Measurements from ENCODE around the gene PTER.

The PTER gene

GRCh38 chr10:16547973-16548372 is 111.2 kb downstream of the PTER start:
- no peak overlapping the region for H3K4me3 Mint-ChIP-seq
- H3K9me3 Mint-ChIP-seq: peaks cover 3% of the 10 kb centered on the region
- no peak for TF ChIP-seq CTCF (IDR thresholded peaks at IDR 0.05; ENCODE audit: unreplicated experiment in 3 of 3)
- no peak overlapping the region for H3K27ac Mint-ChIP-seq
- H3K36me3 Mint-ChIP-seq (ENCODE audit: low read depth): no peaks in the 10 kb centered on the region
- H3K27me3 Mint-ChIP-seq (ENCODE audit: low read depth): peaks cover 7% of the 10 kb centered on the region
- H3K4me1 Mint-ChIP-seq: no peaks in the 10 kb centered on the region

GRCh38 chr10:16559236-16559773 is 122.5 kb downstream of the PTER start:
- no peak overlapping the region for H3K27ac Mint-ChIP-seq
- no peaks in the 10 kb centered on the region for H3K36me3 Mint-ChIP-seq (ENCODE audit: low read depth)
- H3K27me3 Mint-ChIP-seq (ENCODE audit: low read depth): peaks cover 3% of the 10 kb centered on the region
- H3K4me3 Mint-ChIP-seq: no peak overlapping the region
- no peaks in the 10 kb centered on the region for H3K9me3 Mint-ChIP-seq
- no peak for TF ChIP-seq CTCF (IDR thresholded peaks at IDR 0.05; ENCODE audit: unreplicated experiment in 3 of 3)
- no peaks in the 10 kb centered on the region for H3K4me1 Mint-ChIP-seq

GRCh38 chr10:16562891-16563290 is 126.1 kb downstream of the PTER start:
- H3K4me3 Mint-ChIP-seq: no peak overlapping the region
- no peak overlapping the region for H3K27ac Mint-ChIP-seq
- H3K4me1 Mint-ChIP-seq: no peaks in the 10 kb centered on the region
- no peaks in the 10 kb centered on the region for H3K36me3 Mint-ChIP-seq (ENCODE audit: low read depth)
- H3K27me3 Mint-ChIP-seq (ENCODE audit: low read depth): peaks cover 8% of the 10 kb centered on the region
- no peaks in the 10 kb centered on the region for H3K9me3 Mint-ChIP-seq
- TF ChIP-seq CTCF (IDR thresholded peaks at IDR 0.05; ENCODE audit: unreplicated experiment in 3 of 3): no peak

Measured in nephron (organoid).